Rectal smooth muscle tissue (tissue), 1 donor: ENCODE results near the gene EMX1.

Source experiments
- H3K27ac ChIP-seq: one replicate; pipeline ENCODE4 v1.7.0; 2013; ENCODE audit warnings: low read depth, low read length, inconsistent platforms
- H3K27me3 ChIP-seq: one replicate; pipeline ENCODE4 v1.7.0; 2013; ENCODE audit warnings: low read length; ENCODE audit not compliant: control insufficient read depth, insufficient read depth
- H3K36me3 ChIP-seq: one replicate; pipeline ENCODE4 v1.7.0; 2013; ENCODE audit warnings: low read length; ENCODE audit not compliant: control insufficient read depth, insufficient read depth
- H3K4me1 ChIP-seq: one replicate; pipeline ENCODE4 v1.7.0; 2013; ENCODE audit warnings: low read length; ENCODE audit not compliant: control insufficient read depth, insufficient read depth
- H3K4me3 ChIP-seq: one replicate; pipeline ENCODE4 v1.7.0; 2013; ENCODE audit warnings: low read length
- H3K9ac ChIP-seq: one replicate; pipeline ENCODE4 v1.7.0; 2013; ENCODE audit warnings: low read length

The EMX1 gene

GRCh38 chr2:72917138-72917876 is at the start of gene EMX1:
Gene EMX1, plus strand, starts transcription at chr2:72917519. Its CDS starts 334 bp downstream, at chr2:72917853.
- no peak within 1 kb of the TSS for H3K27ac ChIP-seq
- no peak within 1 kb of the TSS for H3K9ac ChIP-seq
- peaks cover 10% of the 10 kb centered on the region for H3K4me1 ChIP-seq
- H3K4me3 ChIP-seq: peak within 1 kb of the TSS; percentile 61
- peaks cover 69% of the 10 kb centered on the region for H3K27me3 ChIP-seq
- H3K36me3 ChIP-seq: no peaks in the 10 kb centered on the region

GRCh38 chr2:72871060-72871459 is 46.3 kb upstream of the EMX1 start:
- no peak overlapping the region for H3K4me3 ChIP-seq
- no peak overlapping the region for H3K27ac ChIP-seq
- no peaks in the 10 kb centered on the region for H3K36me3 ChIP-seq
- H3K4me1 ChIP-seq: no peaks in the 10 kb centered on the region
- no peaks in the 10 kb centered on the region for H3K27me3 ChIP-seq
- H3K9ac ChIP-seq: no peak overlapping the region

- H3K27me3 ChIP-seq: no peaks in the 10 kb centered on the region
- H3K9ac ChIP-seq: no peak overlapping the region
- no peaks in the 10 kb centered on the region for H3K4me1 ChIP-seq
- H3K36me3 ChIP-seq: no peaks in the 10 kb centered on the region
- H3K27ac ChIP-seq: no peak overlapping the region
- no peak overlapping the region for H3K4me3 ChIP-seq
Measured at GRCh38 chr2:72871880-72872279, 45.4 kb upstream of the EMX1 start.

GRCh38 chr2:72883356-72883962 is 33.9 kb upstream of the EMX1 start:
- H3K27ac ChIP-seq: no peak overlapping the region
- H3K27me3 ChIP-seq: no peaks in the 10 kb centered on the region
- peaks cover 6% of the 10 kb centered on the region for H3K4me1 ChIP-seq
- H3K9ac ChIP-seq: no peak overlapping the region
- no peaks in the 10 kb centered on the region for H3K36me3 ChIP-seq
- H3K4me3 ChIP-seq: no peak overlapping the region

- no peak overlapping the region for H3K27ac ChIP-seq
- H3K27me3 ChIP-seq: no peaks in the 10 kb centered on the region
- no peak overlapping the region for H3K9ac ChIP-seq
- peaks cover 6% of the 10 kb centered on the region for H3K4me1 ChIP-seq
- peak overlapping the region; percentile 68 for H3K4me3 ChIP-seq
- peaks cover 7% of the 10 kb centered on the region for H3K36me3 ChIP-seq
Measured at GRCh38 chr2:72886505-72887031, 30.8 kb upstream of the EMX1 start.

- H3K4me1 ChIP-seq: peaks cover 6% of the 10 kb centered on the region
- H3K4me3 ChIP-seq: peak within 1 kb of the TSS; percentile 68
- H3K27me3 ChIP-seq: no peaks in the 10 kb centered on the region
- peak within 1 kb of the TSS; percentile 65 for H3K9ac ChIP-seq
- H3K36me3 ChIP-seq: peaks cover 12% of the 10 kb centered on the region
- peak within 1 kb of the TSS; percentile 79 for H3K27ac ChIP-seq
Measured at GRCh38 chr2:72887032-72887739, 30.1 kb upstream of the EMX1 start, which contains the start of gene SPR. Gene SPR, plus strand, starts transcription at chr2:72887408. Its CDS starts 25 bp downstream, at chr2:72887433.

GRCh38 chr2:72887740-72888437 is 29.4 kb upstream of the EMX1 start:
- Histone ChIP-seq H3K27me3 (no peaks in the 10 kb centered on the region), H3K36me3 (peaks cover 12% of the 10 kb centered on the region), H3K9ac (peak overlapping the region; percentile 65), H3K4me3 (peak overlapping the region; percentile 68), H3K4me1 (peaks cover 6% of the 10 kb centered on the region), H3K27ac (peak overlapping the region; percentile 79)

GRCh38 chr2:72888438-72889202 is 28.7 kb upstream of the EMX1 start:
- Histone ChIP-seq H3K4me1 (peaks cover 6% of the 10 kb centered on the region), H3K36me3 (peaks cover 12% of the 10 kb centered on the region), H3K9ac (no peak overlapping the region), H3K4me3 (peak overlapping the region; percentile 68), H3K27me3 (no peaks in the 10 kb centered on the region), H3K27ac (no peak overlapping the region)

- Histone ChIP-seq H3K9ac (no peak overlapping the region), H3K27ac (no peak overlapping the region), H3K4me1 (peaks cover 6% of the 10 kb centered on the region), H3K4me3 (no peak overlapping the region), H3K27me3 (no peaks in the 10 kb centered on the region), H3K36me3 (peaks cover 12% of the 10 kb centered on the region)
Measured at GRCh38 chr2:72889991-72890390, 27.3 kb upstream of the EMX1 start.

- Histone ChIP-seq H3K27me3 (no peaks in the 10 kb centered on the region), H3K27ac (no peak overlapping the region), H3K4me3 (no peak overlapping the region), H3K9ac (no peak overlapping the region), H3K4me1 (peaks cover 6% of the 10 kb centered on the region), H3K36me3 (peaks cover 12% of the 10 kb centered on the region)
Measured at GRCh38 chr2:72891091-72891818, 26.1 kb upstream of the EMX1 start.
